ENCODE results near the gene TXNRD2. TPM values are rescaled to one million over a fixed set of nuclear protein-coding genes. Genes with fewer than 3 reads are reported as not detected.

The TXNRD2 gene
- total RNA-seq, 2 experiments from 2014 or later: 24.9 to 29.2 TPM

DNA sequence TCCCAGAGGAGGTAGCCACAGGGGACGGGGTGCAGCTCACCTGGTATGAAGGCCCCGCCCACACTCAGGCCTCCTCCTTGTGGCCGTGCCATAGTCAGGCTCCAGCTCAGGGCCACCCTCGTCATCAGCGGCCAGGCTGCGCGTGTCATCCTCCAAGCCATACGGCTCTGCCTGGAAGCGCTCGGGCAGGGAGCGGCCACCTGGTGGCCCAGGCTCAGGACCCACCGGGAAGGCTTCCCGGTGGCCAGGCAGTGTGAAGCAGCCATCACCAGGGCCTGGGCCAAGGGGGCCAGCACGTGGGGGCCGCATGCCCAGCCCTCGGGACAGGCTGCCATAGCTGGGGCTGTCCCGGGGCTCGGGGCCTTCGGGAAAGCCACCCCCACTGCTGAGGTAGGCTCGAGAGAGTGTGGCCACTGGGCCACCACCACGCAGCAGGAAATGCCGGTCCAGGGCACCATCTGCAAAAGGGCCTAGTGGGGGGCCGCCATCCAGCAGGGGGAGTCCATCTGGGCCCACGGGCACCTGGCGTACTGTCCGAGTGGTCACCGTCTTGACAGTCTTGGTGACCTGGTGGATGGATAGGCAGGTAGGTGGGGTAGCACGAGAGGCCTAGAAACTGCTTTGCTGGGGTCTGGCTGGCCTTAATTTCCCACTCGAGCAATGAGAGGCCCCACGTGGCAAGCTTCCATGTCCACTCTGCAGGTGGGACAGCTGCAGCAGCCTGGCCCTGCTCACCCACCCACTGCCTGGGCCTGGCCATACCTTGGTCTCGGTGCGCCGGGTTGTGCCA is 39.7 kb upstream of the TXNRD2 start:
- CTCF ChIA-PET: no interaction called here
- POLR2A ChIA-PET: interaction anchor here (0.8 kb wide), 1 partner anchor 22 kb away, joined by 4 read pairs; no protein-coding TSS in a partner anchor

- CTCF ChIA-PET: no interaction called here
- POLR2A ChIA-PET: no interaction called here
These were observed 39.1 kb upstream of the TXNRD2 start for GRCh38 chr22:19980766-19981165.

DNA sequence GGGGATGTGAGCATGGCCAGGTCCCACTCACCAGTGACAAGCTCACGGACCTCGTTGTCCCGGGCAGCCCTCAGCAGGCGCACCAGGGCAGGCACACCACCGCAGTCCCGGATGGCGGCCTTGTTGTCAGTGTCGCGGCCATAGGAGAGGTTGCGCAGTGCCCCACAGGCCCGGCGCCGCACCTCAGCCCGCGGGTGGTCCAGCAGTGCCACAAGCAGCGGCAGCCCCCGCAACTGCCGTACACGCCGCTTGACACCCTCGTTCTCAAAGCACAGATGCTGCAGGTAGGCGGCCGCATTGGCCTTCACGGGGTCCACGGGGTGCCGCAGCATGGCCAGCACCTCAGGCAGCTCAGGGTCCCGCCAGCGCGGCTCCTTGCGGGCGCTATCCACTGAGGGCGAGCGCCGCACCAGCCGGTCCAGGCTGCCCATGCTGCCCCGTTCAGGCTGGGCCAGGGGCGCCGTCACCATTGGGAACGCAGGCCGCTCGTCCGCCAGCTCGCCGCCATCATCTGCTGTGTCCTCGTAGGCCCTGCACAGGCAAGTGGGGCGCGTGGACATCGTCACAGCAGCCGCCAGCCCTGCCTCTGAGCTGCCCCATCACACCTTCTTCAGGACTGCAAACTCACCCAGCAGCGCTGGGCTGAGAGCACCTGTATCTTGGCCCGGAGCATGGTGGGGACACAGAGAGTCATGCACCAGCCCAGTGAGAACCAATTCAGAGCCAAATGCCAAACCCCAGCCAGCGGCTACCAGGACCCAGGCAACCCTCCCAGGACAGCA is 38.3 kb upstream of the TXNRD2 start:
- ChIA-PET CTCF (no interaction called here), POLR2A (no interaction called here)

DNA sequence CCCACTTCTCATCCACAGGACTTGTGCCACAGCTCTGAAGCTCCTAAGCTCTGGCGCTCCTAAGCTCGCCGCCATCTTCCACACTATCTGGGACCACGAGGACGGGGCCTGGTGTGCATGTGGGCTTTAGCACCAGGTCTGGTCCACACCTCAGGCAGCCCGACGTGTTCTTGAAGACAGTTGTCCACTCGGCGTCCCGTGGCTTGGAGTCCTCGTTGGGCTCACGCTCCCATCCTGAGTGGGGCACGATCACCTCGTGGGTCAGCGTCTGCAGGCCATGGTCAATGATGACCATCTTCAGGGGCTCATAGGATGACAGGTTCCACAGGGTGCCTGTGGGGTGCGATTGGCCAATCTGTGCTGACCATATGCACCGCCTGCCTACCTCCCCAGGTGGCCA is 37.1 kb upstream of the TXNRD2 start:
- POLR2A ChIA-PET: no interaction called here
- CTCF ChIA-PET: no interaction called here

DNA sequence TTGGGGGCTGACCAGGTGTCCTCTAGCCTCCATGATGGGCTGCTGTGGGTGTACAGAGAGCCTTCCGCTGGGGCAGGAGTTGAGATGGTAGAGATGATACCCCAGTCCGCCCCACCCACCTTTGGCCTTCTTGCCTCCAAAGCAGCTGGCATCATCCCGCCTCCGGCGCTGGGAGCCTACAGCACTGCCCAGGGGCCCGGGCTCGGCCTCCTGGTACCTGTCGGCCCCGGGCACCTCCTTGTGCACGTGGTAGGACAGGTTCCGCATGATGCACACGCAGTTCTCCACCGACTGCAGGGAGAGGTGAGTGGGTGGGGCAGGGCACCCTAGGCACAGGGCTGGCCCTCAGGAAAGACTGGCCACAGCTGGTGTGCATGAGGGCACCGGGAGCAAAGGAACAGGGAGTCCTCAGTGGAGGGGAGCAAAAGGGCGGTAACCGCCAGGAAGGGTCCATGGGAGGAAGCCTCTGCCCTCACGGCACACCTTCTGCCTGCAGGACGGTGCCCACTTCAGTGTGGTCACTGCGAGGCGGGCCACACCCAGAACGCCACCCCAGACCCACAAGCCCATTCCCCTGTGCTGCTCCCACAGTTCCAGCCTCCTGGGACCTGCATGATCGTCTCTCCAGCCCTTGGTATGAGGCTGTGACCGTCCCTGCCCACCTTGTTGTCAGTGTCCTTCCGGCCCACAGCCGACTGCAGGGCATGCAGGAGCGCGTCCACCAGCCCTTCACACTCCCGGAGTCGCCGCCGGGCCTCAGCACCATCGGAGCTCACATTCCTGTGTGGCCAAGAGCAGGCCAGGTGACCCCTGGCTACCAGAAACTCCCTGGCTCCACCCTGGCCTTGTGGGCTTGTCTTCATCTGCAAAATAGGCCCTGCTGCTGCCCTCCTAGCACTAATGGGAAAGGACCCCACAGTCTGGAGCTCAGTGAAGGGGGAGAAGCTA is 36.0 kb upstream of the TXNRD2 start:
- ChIA-PET CTCF (no interaction called here), POLR2A (no interaction called here)

- CTCF ChIA-PET: no interaction called here
- POLR2A ChIA-PET: no interaction called here
These were observed 35.1 kb upstream of the TXNRD2 start for GRCh38 chr22:19976671-19977070.

GRCh38 chr22:19975707-19976035 is 34.1 kb upstream of the TXNRD2 start:
- ChIA-PET POLR2A (no interaction called here), CTCF (interaction anchor here (2.1 kb wide), 1 partner anchor 38 kb away, joined by 8 read pairs; no protein-coding TSS in a partner anchor)

DNA sequence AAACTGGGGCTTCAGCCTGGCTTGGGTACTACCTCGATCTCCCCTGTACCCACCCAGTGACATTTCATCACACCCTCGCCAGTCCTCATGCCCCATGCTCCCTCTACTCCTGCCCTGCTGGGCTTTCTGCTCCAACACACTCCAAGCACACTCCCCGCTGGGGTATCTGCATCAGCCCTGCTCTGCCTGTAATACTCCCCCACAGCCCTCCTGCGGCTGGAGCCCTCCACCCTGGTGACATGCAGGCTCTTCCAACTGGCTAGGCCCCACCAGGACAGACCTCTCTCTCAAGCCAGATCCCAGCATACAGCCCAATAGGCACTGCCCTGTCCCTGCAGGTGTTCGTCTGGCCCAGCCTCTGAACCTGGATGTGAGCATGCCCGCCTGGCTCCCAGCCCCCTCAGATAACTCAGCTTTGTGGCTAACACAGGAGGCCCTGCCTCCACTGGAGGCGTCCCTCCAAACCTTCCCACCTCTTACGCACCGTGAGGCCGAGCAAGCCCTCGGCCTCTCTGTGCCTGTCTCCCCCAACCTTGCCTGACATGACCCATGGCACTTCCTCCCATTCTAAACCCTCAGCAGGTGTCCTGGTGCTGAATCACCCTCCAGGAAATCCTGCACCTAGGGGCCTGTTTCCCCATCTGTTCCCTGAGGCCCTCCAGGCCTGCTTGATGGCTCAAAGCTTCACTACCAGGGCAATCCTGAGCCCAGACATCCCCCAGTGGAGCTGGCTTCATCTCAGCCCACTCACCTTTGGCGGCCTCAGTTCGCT is 33.5 kb upstream of the TXNRD2 start:
- POLR2A ChIA-PET: no interaction called here
- CTCF ChIA-PET: interaction anchor here (1.2 to 2.1 kb wide), 3 partner anchors 9 to 38 kb away, joined by 3 to 8 read pairs (median 4); no protein-coding TSS in a partner anchor

- CTCF ChIA-PET: interaction anchor here (0.9 to 2.1 kb wide), 4 partner anchors 10 to 183 kb away, joined by 3 to 8 read pairs (median 4); no protein-coding TSS in a partner anchor
- POLR2A ChIA-PET: interaction anchor here (0.6 kb wide), 1 partner anchor 18 kb away, joined by 3 read pairs; no protein-coding TSS in a partner anchor
These were observed 32.7 kb upstream of the TXNRD2 start for GRCh38 chr22:19974268-19974861.

- CTCF ChIA-PET: interaction anchor here (0.9 to 2.1 kb wide), 4 partner anchors 11 to 183 kb away, joined by 3 to 8 read pairs (median 4); no protein-coding TSS in a partner anchor
- POLR2A ChIA-PET: interaction anchor here (0.6 kb wide), 1 partner anchor 18 kb away, joined by 3 read pairs; no protein-coding TSS in a partner anchor
These were observed 32.1 kb upstream of the TXNRD2 start for GRCh38 chr22:19973551-19974267.

- POLR2A ChIA-PET: no interaction called here
These were observed 31.3 kb upstream of the TXNRD2 start for GRCh38 chr22:19972652-19973550.

DNA sequence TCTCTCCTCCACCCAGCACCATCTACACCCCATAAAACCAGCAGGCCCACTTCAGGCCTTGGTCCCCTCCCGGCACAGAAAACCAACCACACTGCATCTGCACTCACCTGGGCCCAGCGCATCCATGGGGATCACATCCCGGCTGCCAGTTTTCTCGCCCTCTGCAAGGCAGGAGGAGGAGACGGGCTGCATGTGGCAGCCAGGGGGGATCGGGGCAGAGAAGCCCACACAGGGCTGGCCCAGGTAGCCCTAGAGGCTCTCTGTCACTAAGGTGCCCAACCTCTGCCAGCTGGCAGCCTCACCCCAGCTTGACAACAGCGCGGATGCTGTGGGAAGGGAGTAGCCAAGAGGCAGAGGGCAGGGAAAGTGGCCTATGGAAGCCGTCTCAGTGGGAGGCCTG is 30.6 kb upstream of the TXNRD2 start:
- ChIA-PET POLR2A (no interaction called here), CTCF (interaction anchor here (2.0 to 4.8 kb wide), 3 partner anchors 41 to 242 kb away, joined by 5 to 37 read pairs (median 11); no protein-coding TSS in a partner anchor)

More at GRCh38 chr22:19972652-19973550, 31.3 kb upstream of the TXNRD2 start:
- CTCF ChIA-PET: interaction anchor here (0.9 to 4.8 kb wide), 5 partner anchors 20 to 242 kb away, joined by 3 to 37 read pairs (median 5); no protein-coding TSS in a partner anchor

DNA sequence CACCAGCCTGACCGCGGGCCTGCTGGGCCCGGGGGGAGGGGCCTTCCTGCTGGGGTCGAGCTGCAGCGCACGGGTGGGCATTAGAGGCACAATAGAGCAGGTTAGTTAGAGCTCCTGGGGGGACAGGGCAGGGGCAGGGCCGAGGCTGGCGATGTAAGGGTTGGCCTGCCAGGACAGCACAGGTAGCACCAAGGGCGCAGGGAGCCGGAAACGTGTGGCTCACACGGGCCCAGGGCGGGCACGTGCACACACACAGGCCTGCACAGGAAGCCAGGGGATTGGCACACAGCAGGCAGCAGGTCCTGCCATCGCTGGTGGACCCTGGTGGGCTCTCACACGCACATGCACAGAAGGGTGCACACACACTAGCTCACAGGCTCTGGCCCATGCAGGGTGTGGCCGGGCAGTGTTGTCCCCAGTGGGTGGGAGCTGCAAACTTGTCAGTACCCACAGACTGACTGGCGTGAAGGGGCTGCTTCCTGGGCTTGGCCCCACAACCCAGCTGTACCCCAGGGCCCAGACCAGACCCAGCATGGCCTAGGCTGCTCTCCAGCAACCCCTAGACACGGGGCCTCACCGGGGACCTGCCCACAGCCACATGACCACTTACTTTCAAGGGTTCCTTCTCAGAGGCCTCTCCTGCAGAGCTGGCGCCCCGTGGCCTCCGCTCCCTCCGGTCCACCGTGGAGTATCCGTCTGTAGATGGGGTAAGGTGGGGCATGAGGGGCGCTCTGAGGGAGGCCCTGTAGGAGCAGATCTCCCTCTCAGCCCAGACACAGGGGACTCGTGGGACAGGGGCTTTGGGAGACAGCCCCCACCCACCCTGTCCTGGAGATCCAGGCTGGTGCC is 29.9 kb upstream of the TXNRD2 start:
- CTCF ChIA-PET: interaction anchor here (0.5 to 4.8 kb wide), 12 partner anchors 18 to 357 kb away, joined by 3 to 37 read pairs (median 5); partner anchors contain the start of genes GNB1L and RTL10
- POLR2A ChIA-PET: no interaction called here

- POLR2A ChIA-PET: no interaction called here
- CTCF ChIA-PET: interaction anchor here (0.6 to 4.8 kb wide), 18 partner anchors 14 to 186 kb away, joined by 3 to 37 read pairs (median 4); partner anchors contain the start of genes GNB1L and RTL10
These were observed 29.1 kb upstream of the TXNRD2 start for GRCh38 chr22:19970479-19971275.

DNA sequence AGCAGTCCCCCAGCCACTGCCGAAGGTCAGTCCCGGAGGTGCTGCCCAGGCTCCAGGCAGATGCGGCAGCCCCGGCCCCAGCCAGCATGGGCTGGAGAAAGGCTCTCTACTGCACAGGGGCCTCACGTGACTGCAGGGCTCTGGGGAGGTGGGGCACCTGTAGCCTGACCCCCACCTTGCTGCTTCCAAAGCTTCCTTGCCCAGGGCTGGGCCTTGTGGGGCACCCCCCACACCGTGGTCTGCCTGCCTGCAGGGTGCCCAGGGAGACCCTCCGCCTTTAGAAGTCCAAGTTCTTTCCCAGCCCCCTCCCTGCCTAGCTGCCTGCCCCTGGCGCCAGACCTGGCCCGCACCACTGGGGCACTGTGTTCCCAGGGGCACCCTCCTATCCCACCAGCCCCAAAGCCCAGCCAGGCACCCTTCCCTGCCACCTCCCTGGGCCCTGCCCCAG is 28.4 kb upstream of the TXNRD2 start:
- POLR2A ChIA-PET: no interaction called here
- CTCF ChIA-PET: interaction anchor here (0.6 to 4.8 kb wide), 17 partner anchors 14 to 239 kb away, joined by 3 to 37 read pairs (median 4); partner anchors contain the start of genes GNB1L and RTL10
